Endothelial cell (in vitro differentiated cells): ENCODE data around the gene KCTD3. TPM values are rescaled to one million over a fixed set of nuclear protein-coding genes. Genes with fewer than 3 reads are reported as not detected.
A peak's percentile ranks its signal among the peaks of the same experiment; 100 is the strongest.

Experiments used
- DNase-seq: peaks from one replicate; pipeline ENCODE4 v3.0.0; 2021; ENCODE audit warnings: low spot score
- H3K27ac Mint-ChIP-seq: one replicate; pipeline ENCODE4 v1.8.0; 2021; ENCODE audit warnings: mixed read lengths, inconsistent platforms; ENCODE audit not compliant: unreplicated experiment
- H3K27me3 Mint-ChIP-seq: one replicate; pipeline ENCODE4 v1.8.0; 2021; ENCODE audit warnings: mild to moderate bottlenecking, moderate library complexity, mixed read lengths, inconsistent platforms; ENCODE audit not compliant: unreplicated experiment
- H3K36me3 Mint-ChIP-seq: one replicate; pipeline ENCODE4 v1.8.0; 2021; ENCODE audit warnings: mild to moderate bottlenecking, low read depth, mixed read lengths, inconsistent platforms; ENCODE audit not compliant: unreplicated experiment
- H3K4me1 Mint-ChIP-seq: one replicate; pipeline ENCODE4 v1.8.0; 2021; ENCODE audit warnings: mild to moderate bottlenecking, mixed read lengths, inconsistent platforms; ENCODE audit not compliant: unreplicated experiment
- H3K4me3 Mint-ChIP-seq: one replicate; pipeline ENCODE4 v1.8.0; 2021; ENCODE audit warnings: mild to moderate bottlenecking, mixed read lengths, inconsistent platforms; ENCODE audit not compliant: unreplicated experiment
- H3K9me3 Mint-ChIP-seq: one replicate; pipeline ENCODE4 v1.8.0; 2021; ENCODE audit warnings: mixed read lengths, inconsistent platforms; ENCODE audit not compliant: unreplicated experiment
- CTCF ChIP-seq: fragments of 200-600 bp; sonication (generic); IDR thresholded peaks from one replicate; pipeline ENCODE4 v1.5.0; 2021; ENCODE audit warnings: antibody characterized with exemption; ENCODE audit not compliant: unreplicated experiment
- total RNA-seq: library from RNA; stranded (reverse); fragmentation: NEBNext Ultra II Directional; extraction: Animal tissue kit (Norgen Biotek cat#: 25700); gene quantifications from one replicate; pipeline ENCODE4 v1.2.1, GENCODE V29; 2021; ENCODE audit not compliant: unreplicated experiment

KCTD3 gene
- total RNA-seq, 1 donor from 2014 or later = 32.9 TPM

- Mint-ChIP-seq H3K27me3 (no peaks in the 10 kb centered on the region), H3K4me1 (no peaks in the 10 kb centered on the region), H3K9me3 (no peaks in the 10 kb centered on the region), H3K27ac (no peak overlapping the region), H3K4me3 (no peak overlapping the region), H3K36me3 (no peaks in the 10 kb centered on the region)
- no peak for DNase-seq
- no peak for TF ChIP-seq CTCF
Measured at GRCh38 chr1:215523128-215523861, 43.8 kb upstream of the KCTD3 start.

- DNase-seq = no peak
- Mint-ChIP-seq H3K27ac (no peak overlapping the region), H3K9me3 (no peaks in the 10 kb centered on the region), H3K4me3 (no peak overlapping the region), H3K4me1 (no peaks in the 10 kb centered on the region), H3K36me3 (no peaks in the 10 kb centered on the region), H3K27me3 (no peaks in the 10 kb centered on the region)
- no peak for TF ChIP-seq CTCF
Measured at GRCh38 chr1:215523906-215524305, 43.2 kb upstream of the KCTD3 start.

- H3K27ac Mint-ChIP-seq = no peak overlapping the region
- no peaks in the 10 kb centered on the region for H3K9me3 Mint-ChIP-seq
- H3K36me3 Mint-ChIP-seq = no peaks in the 10 kb centered on the region
- H3K4me1 Mint-ChIP-seq = no peaks in the 10 kb centered on the region
- no peak for DNase-seq
- H3K27me3 Mint-ChIP-seq = peaks cover 1% of the 10 kb centered on the region
- no peak overlapping the region for H3K4me3 Mint-ChIP-seq
- TF ChIP-seq CTCF = peak; percentile 97
Measured at GRCh38 chr1:215526147-215526845, 40.8 kb upstream of the KCTD3 start.

GRCh38 chr1:215526846-215527151, 40.3 kb upstream of the KCTD3 start:
- H3K9me3 Mint-ChIP-seq = no peaks in the 10 kb centered on the region
- peaks cover 1% of the 10 kb centered on the region for H3K27me3 Mint-ChIP-seq
- no peak overlapping the region for H3K27ac Mint-ChIP-seq
- peak; percentile 31 for TF ChIP-seq CTCF
- no peak for DNase-seq
- H3K4me1 Mint-ChIP-seq = no peaks in the 10 kb centered on the region
- H3K4me3 Mint-ChIP-seq = no peak overlapping the region
- H3K36me3 Mint-ChIP-seq = no peaks in the 10 kb centered on the region

- TF ChIP-seq CTCF = no peak
- H3K27me3 Mint-ChIP-seq = peaks cover 1% of the 10 kb centered on the region
- H3K36me3 Mint-ChIP-seq = no peaks in the 10 kb centered on the region
- no peak overlapping the region for H3K27ac Mint-ChIP-seq
- no peaks in the 10 kb centered on the region for H3K4me1 Mint-ChIP-seq
- no peak overlapping the region for H3K4me3 Mint-ChIP-seq
- H3K9me3 Mint-ChIP-seq = no peaks in the 10 kb centered on the region
- no peak for DNase-seq
Measured at GRCh38 chr1:215529111-215529510, 38.0 kb upstream of the KCTD3 start.
